Measurements from ENCODE around the gene ABCB1.
"Not testable (repeated sequence)": the region's sequence is repeated elsewhere in the genome, so short reads cannot be mapped to it uniquely, and the experiment has no call there.

The ABCB1 gene

GRCh38 chr7:87572513-87572912, 28.2 kb downstream of the ABCB1 start:
- TF ChIP-seq ZNF146 (tag by site-specific recombination; IDR thresholded peaks at IDR 0.05) = peak; percentile 82
- TF ChIP-seq ZNF580 (tag by site-specific recombination; IDR thresholded peaks at IDR 0.05) = 0 out of 2 replicates have a peak, but pooled peaks have one; percentile 40
- H3K36me3 ChIP-seq (ENCODE audit: control insufficient read depth in 2 of 2, insufficient read depth in 1 of 2, low read length in 2 of 2); H3K4me3 ChIP-seq (ENCODE audit: low read depth, low read length); POLR2A ChIA-PET; H3K9me3 ChIP-seq (ENCODE audit: control insufficient read depth, insufficient read depth, low read depth, low read length); CTCF ChIA-PET; H3K27ac ChIP-seq (ENCODE audit: extremely low read depth, low read depth, low read length); H3K4me1 ChIP-seq (ENCODE audit: control insufficient read depth, insufficient read depth, low read length): not testable (repeated sequence)

GRCh38 chr7:87570178-87570577, 30.5 kb downstream of the ABCB1 start:
- H3K9me3 ChIP-seq (ENCODE audit: control insufficient read depth, insufficient read depth, low read depth, low read length) = no peaks in the 10 kb centered on the region
- ChIA-PET CTCF (no interaction called here), POLR2A (no interaction called here)

GRCh38 chr7:87567052-87567451, 33.6 kb downstream of the ABCB1 start:
- ChIA-PET POLR2A (interaction anchor here (0.6 kb wide), 1 partner anchor 33 kb away, joined by 3 read pairs; the partner anchor contains the start of gene ABCB1), CTCF (no interaction called here)
- Histone ChIP-seq H3K4me3 (ENCODE audit: low read depth, low read length) (no peak overlapping the region), H3K36me3 (ENCODE audit: control insufficient read depth in 2 of 2, insufficient read depth in 1 of 2, low read length in 2 of 2) (no peaks in the 10 kb centered on the region), H3K9me3 (ENCODE audit: control insufficient read depth, insufficient read depth, low read depth, low read length) (no peaks in the 10 kb centered on the region), H3K4me1 (ENCODE audit: control insufficient read depth, insufficient read depth, low read length) (no peaks in the 10 kb centered on the region), H3K27ac (ENCODE audit: extremely low read depth, low read depth, low read length) (no peak overlapping the region)
- no peak for TF ChIP-seq ZNF174 (tag by site-specific recombination; IDR thresholded peaks at IDR 0.05)
- TF ChIP-seq HOXD13 (CRISPR knock-in tag; IDR thresholded peaks at IDR 0.05; ENCODE audit: borderline replicate concordance) = no peak
- no peak for TF ChIP-seq ZNF148 (tag by site-specific recombination; IDR thresholded peaks at IDR 0.05; ENCODE audit: borderline replicate concordance)
- TF ChIP-seq ZNF488 (tag by site-specific recombination; IDR thresholded peaks at IDR 0.05) = no peak
- no peak for TF ChIP-seq PRDM10 (tag by site-specific recombination; IDR thresholded peaks at IDR 0.05)
- TF ChIP-seq ZNF555 (tag by site-specific recombination; conservative IDR thresholded peaks at IDR 0.05) = no peak
- no peak for TF ChIP-seq ZBTB10 (tag by site-specific recombination; IDR thresholded peaks at IDR 0.05)
- TF ChIP-seq SETDB1 (IDR thresholded peaks at IDR 0.05; ENCODE audit: insufficient read length, low read length) = no peak
- TF ChIP-seq OVOL3 (tag by site-specific recombination; IDR thresholded peaks at IDR 0.05) = no peak
- TF ChIP-seq RBAK (tag by site-specific recombination; IDR thresholded peaks at IDR 0.05) = no peak
- TF ChIP-seq ZNF623 (tag by site-specific recombination; IDR thresholded peaks at IDR 0.05) = no peak

More at GRCh38 chr7:87570178-87570577, 30.5 kb downstream of the ABCB1 start:
- Histone ChIP-seq H3K4me1 (ENCODE audit: control insufficient read depth, insufficient read depth, low read length) (0 out of 2 replicates have a peak, but pooled peaks cover 4% of the 10 kb centered on the region), H3K27ac (ENCODE audit: extremely low read depth, low read depth, low read length) (no peak overlapping the region), H3K36me3 (ENCODE audit: control insufficient read depth in 2 of 2, insufficient read depth in 1 of 2, low read length in 2 of 2) (no peaks in the 10 kb centered on the region), H3K4me3 (ENCODE audit: low read depth, low read length) (no peak overlapping the region)
- TF ChIP-seq ZNF561 (tag by site-specific recombination; IDR thresholded peaks at IDR 0.05; ENCODE audit: borderline replicate concordance) (no peak), ATF2 (tag by site-specific recombination; IDR thresholded peaks at IDR 0.05; ENCODE audit: low read depth) (no peak), ZFP37 (tag by site-specific recombination; IDR thresholded peaks at IDR 0.05) (no peak), ZNF510 (tag by site-specific recombination; IDR thresholded peaks at IDR 0.05; ENCODE audit: insufficient replicate concordance) (no peak), ZNF366 (tag by site-specific recombination; conservative IDR thresholded peaks at IDR 0.05) (no peak), KLF9 (tag by site-specific recombination; IDR thresholded peaks at IDR 0.05; ENCODE audit: low read depth) (no peak), ZNF501 (tag by site-specific recombination; IDR thresholded peaks at IDR 0.05) (no peak), ZNF138 (tag by site-specific recombination; IDR thresholded peaks at IDR 0.05; ENCODE audit: borderline replicate concordance) (no peak)
